Neural progenitor cell (in vitro differentiated cells): Measurements from ENCODE around the gene TMEM256. TPM values are rescaled to one million over a fixed set of nuclear protein-coding genes. Genes with fewer than 3 reads are reported as not detected.

Source experiments
- DNase-seq: peaks from one replicate; pipeline ENCODE4 v3.0.0-alpha.2; 2016; ENCODE audit warnings: low spot score
- H2AFZ ChIP-seq: fragments of 200-600 bp; sonication (generic); replicated peaks from 2 replicates; pipeline ENCODE4 v1.6.1; 2016; ENCODE audit warnings: antibody characterized with exemption
- H3F3A ChIP-seq: fragments of 200-600 bp; sonication (generic); 2 replicates; pipeline ENCODE4 v1.6.1; 2016; ENCODE audit warnings: antibody characterized with exemption, low read depth
- H3K27ac ChIP-seq: fragments of 200-600 bp; sonication (generic); 2 replicates; pipeline ENCODE4 v1.5.1; 2016; ENCODE audit warnings: mild to moderate bottlenecking
- H3K27me3 ChIP-seq: fragments of 200-600 bp; sonication (generic); 2 replicates; pipeline ENCODE4 v1.6.1; 2016; ENCODE audit warnings: mild to moderate bottlenecking, moderate library complexity
- H3K36me3 ChIP-seq: fragments of 200-600 bp; sonication (generic); 2 replicates; pipeline ENCODE4 v1.5.1; 2016
- H3K4me1 ChIP-seq: fragments of 200-600 bp; sonication (generic); 2 replicates; pipeline ENCODE4 v1.6.1; 2016; ENCODE audit warnings: mixed run types
- H3K4me2 ChIP-seq: fragments of 200-600 bp; sonication (generic); 2 replicates; pipeline ENCODE4 v1.6.1; 2016
- H3K4me3 ChIP-seq: fragments of 200-600 bp; sonication (generic); 2 replicates; pipeline ENCODE4 v1.5.1; 2016
- H3K79me2 ChIP-seq: fragments of 200-600 bp; sonication (generic); 2 replicates; pipeline ENCODE4 v1.6.1; 2016; ENCODE audit warnings: low read depth
- H3K9ac ChIP-seq: fragments of 200-600 bp; sonication (generic); 2 replicates; pipeline ENCODE4 v1.6.1; 2016
- H3K9me3 ChIP-seq: fragments of 200-600 bp; sonication (generic); 2 replicates; pipeline ENCODE4 v1.5.1; 2016; ENCODE audit warnings: low read depth
- H4K20me1 ChIP-seq: fragments of 200-600 bp; sonication (generic); 2 replicates; pipeline ENCODE4 v1.6.1; 2016; ENCODE audit warnings: low read depth
- H3K27ac Mint-ChIP-seq: 3 replicates; pipeline ENCODE4 v1.8.0; 2021; ENCODE audit warnings: mixed read lengths
- H3K27me3 Mint-ChIP-seq: 2 replicates; pipeline ENCODE4 v1.8.0; 2022; ENCODE audit warnings: low read depth, mild to moderate bottlenecking, inconsistent platforms, moderate library complexity, mixed read lengths; ENCODE audit not compliant: insufficient read depth
- H3K36me3 Mint-ChIP-seq: 3 replicates; pipeline ENCODE4 v1.8.0; 2021; ENCODE audit warnings: mixed read lengths
- H3K4me1 Mint-ChIP-seq: 3 replicates; pipeline ENCODE4 v1.8.0; 2021; ENCODE audit warnings: mixed read lengths
- H3K4me3 Mint-ChIP-seq: 3 replicates; pipeline ENCODE4 v1.8.0; 2021; ENCODE audit warnings: mild to moderate bottlenecking, moderate library complexity, mixed read lengths
- H3K9me3 Mint-ChIP-seq: 3 replicates; pipeline ENCODE4 v1.8.0; 2020; ENCODE audit warnings: mixed read lengths
- CTCF ChIP-seq: fragments of 200-600 bp; sonication (generic); IDR thresholded peaks from 2 replicates; pipeline ENCODE4 v1.5.1; 2017; ENCODE audit warnings: antibody characterized with exemption, mild to moderate bottlenecking
- EZH2 ChIP-seq: fragments of 200-600 bp; sonication (generic); IDR thresholded peaks from 2 replicates; pipeline ENCODE4 v1.6.1; 2017; ENCODE audit warnings: antibody characterized with exemption, mild to moderate bottlenecking, moderate library complexity
- EZH2phosphoT487 ChIP-seq: fragments of 200-600 bp; sonication (generic); IDR thresholded peaks from 2 replicates; pipeline ENCODE4 v1.6.1; 2017; ENCODE audit warnings: antibody characterized with exemption
- total RNA-seq: library from RNA; depleted of rRNA; stranded (reverse); fragments of >200 nt; gene quantifications from 2 replicates; pipeline ENCODE4 v1.2.3, GENCODE V29; 2015; ENCODE audit warnings: low replicate concordance

Gene TMEM256
- total RNA-seq, 1 donor from 2014 or later, result 72.0 TPM

DNA sequence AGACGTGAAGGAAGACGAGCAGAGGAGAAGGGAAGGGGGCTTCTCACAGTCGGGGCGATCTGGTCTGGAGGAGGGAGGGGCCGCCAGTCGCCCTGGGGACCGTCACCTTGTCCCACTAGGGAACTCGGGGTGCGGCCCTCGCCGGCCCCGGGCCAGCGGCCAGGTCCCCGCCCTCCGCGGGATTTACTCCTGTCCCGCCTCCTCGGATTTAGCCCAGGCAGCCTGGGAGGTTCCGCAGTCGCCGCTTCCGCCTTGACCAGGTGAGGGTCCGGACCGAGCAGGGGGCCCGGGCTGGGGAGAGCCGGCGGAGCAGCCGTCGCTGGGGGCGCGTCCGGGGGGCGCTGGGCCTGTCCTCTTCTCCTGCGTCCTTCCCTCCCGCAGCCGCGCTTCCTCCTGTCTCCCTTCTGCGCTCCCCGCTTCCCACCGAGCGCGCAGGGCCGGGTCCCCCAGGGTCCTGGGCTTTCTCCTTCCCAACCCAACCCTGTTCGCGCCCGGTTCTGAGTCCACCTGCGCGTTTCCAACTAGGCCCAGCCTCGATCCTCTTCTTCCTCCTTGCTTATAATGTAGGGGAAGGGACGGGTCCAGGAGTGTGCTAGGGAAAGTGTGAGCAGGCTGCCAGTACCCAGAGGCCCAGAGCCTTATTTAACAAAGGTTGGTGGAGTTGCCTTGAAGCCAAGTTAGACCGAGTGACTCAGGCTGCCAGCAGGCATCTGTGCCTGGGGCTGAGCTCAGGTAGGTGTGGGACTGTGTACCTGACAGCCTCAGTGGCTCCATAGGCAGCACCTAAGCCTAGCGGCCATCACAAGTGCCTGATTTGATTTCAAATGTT, 22.8 kb downstream of the TMEM256 start, which contains the start of gene TNK1:
Gene TNK1 (plus strand): TSS at position 235 of the 829 bp plus-strand sequence. CDS start 1,838 bp downstream, outside the sequence.
- H3K9me3 Mint-ChIP-seq, result peaks cover 14% of the 10 kb centered on the region
- H3K27ac ChIP-seq, result no peak within 1 kb of the TSS
- peaks cover 18% of the 10 kb centered on the region for H3F3A ChIP-seq
- H3K27ac Mint-ChIP-seq, result no peak within 1 kb of the TSS
- DNase-seq, result peak; percentile 72
- H3K27me3 ChIP-seq, result peaks cover 57% of the 10 kb centered on the region
- no peak for TF ChIP-seq EZH2phosphoT487
- peak; percentile 49 for TF ChIP-seq EZH2
- peaks cover 3% of the 10 kb centered on the region for H3K36me3 Mint-ChIP-seq
- peak within 1 kb of the TSS; percentile 23 for H3K9ac ChIP-seq
- H2AFZ ChIP-seq, result peak within 1 kb of the TSS; percentile 88
- peaks cover 8% of the 10 kb centered on the region for H3K4me1 ChIP-seq
- H3K4me1 Mint-ChIP-seq, result peaks cover 11% of the 10 kb centered on the region
- peak within 1 kb of the TSS; percentile 71 for H3K4me3 Mint-ChIP-seq
- H3K9me3 ChIP-seq, result peaks cover 5% of the 10 kb centered on the region
- no peaks in the 10 kb centered on the region for H3K36me3 ChIP-seq
- H3K4me3 ChIP-seq, result peak within 1 kb of the TSS; percentile 61
- peaks cover 51% of the 10 kb centered on the region for H3K27me3 Mint-ChIP-seq
- H4K20me1 ChIP-seq, result peaks cover 5% of the 10 kb centered on the region
- H3K4me2 ChIP-seq, result peak within 1 kb of the TSS; percentile 92
- H3K79me2 ChIP-seq, result no peaks in the 10 kb centered on the region

- Mint-ChIP-seq H3K27me3 (peaks cover 48% of the 10 kb centered on the region), H3K9me3 (peaks cover 14% of the 10 kb centered on the region), H3K36me3 (peaks cover 3% of the 10 kb centered on the region), H3K4me1 (peaks cover 11% of the 10 kb centered on the region), H3K27ac (no peak overlapping the region), H3K4me3 (peak overlapping the region; percentile 71)
- Histone ChIP-seq H3K36me3 (no peaks in the 10 kb centered on the region), H3K79me2 (no peaks in the 10 kb centered on the region), H3F3A (peaks cover 18% of the 10 kb centered on the region), H4K20me1 (peaks cover 5% of the 10 kb centered on the region), H3K4me1 (peaks cover 8% of the 10 kb centered on the region), H3K4me3 (peak overlapping the region; percentile 61), H3K27me3 (peaks cover 57% of the 10 kb centered on the region), H2AFZ (peak overlapping the region; percentile 88), H3K4me2 (peak overlapping the region; percentile 92), H3K27ac (no peak overlapping the region), H3K9ac (no peak overlapping the region), H3K9me3 (peaks cover 5% of the 10 kb centered on the region)
- TF ChIP-seq CTCF (no peak), EZH2 (no peak), EZH2phosphoT487 (no peak)
- no peak for DNase-seq
Measured at GRCh38 chr17:7380321-7380720, 23.6 kb downstream of the TMEM256 start.

- no peak overlapping the region for H3K27ac Mint-ChIP-seq
- H3K27me3 Mint-ChIP-seq, result peaks cover 45% of the 10 kb centered on the region
- Histone ChIP-seq H3K36me3 (no peaks in the 10 kb centered on the region), H3K4me3 (no peak overlapping the region), H2AFZ (no peak overlapping the region), H3F3A (peaks cover 12% of the 10 kb centered on the region), H3K27me3 (peaks cover 51% of the 10 kb centered on the region), H3K4me1 (peaks cover 3% of the 10 kb centered on the region), H3K4me2 (no peak overlapping the region), H3K9ac (no peak overlapping the region), H3K27ac (no peak overlapping the region), H3K79me2 (no peaks in the 10 kb centered on the region), H3K9me3 (peaks cover 5% of the 10 kb centered on the region), H4K20me1 (peaks cover 5% of the 10 kb centered on the region)
- H3K9me3 Mint-ChIP-seq, result peaks cover 14% of the 10 kb centered on the region
- peaks cover 7% of the 10 kb centered on the region for H3K4me1 Mint-ChIP-seq
- DNase-seq, result no peak
- TF ChIP-seq EZH2phosphoT487 (no peak), EZH2 (no peak), CTCF (no peak)
- peaks cover 3% of the 10 kb centered on the region for H3K36me3 Mint-ChIP-seq
- no peak overlapping the region for H3K4me3 Mint-ChIP-seq
Measured at GRCh38 chr17:7379134-7379533, 24.8 kb downstream of the TMEM256 start.

DNA sequence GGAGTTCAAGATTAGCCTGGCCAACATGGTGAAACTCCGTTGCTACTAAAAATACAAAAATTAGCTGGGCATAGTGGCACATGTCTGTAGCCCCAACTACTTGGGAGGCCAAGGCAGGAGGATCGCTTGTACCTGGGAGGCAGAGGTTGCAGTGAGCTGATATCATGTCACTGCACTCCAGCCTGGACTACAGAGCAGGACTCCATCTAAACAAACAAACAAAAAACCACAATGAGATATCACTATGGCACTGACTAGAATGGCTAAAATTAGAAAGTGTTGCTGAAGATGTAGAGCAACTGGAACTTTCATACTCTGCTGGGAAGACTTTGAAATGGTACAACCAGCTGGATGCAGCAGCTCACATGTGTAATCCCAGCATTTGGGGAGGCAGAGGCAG, 29.5 kb downstream of the TMEM256 start:
- H3K36me3 Mint-ChIP-seq, result no peaks in the 10 kb centered on the region
- H3K4me1 Mint-ChIP-seq, result no peaks in the 10 kb centered on the region
- Histone ChIP-seq H3K27me3 (peaks cover 11% of the 10 kb centered on the region), H4K20me1 (no peaks in the 10 kb centered on the region), H3K4me1 (no peaks in the 10 kb centered on the region), H3K4me3 (no peak overlapping the region), H3F3A (no peaks in the 10 kb centered on the region), H2AFZ (no peak overlapping the region), H3K9ac (no peak overlapping the region), H3K4me2 (no peak overlapping the region), H3K27ac (no peak overlapping the region), H3K79me2 (no peaks in the 10 kb centered on the region), H3K36me3 (no peaks in the 10 kb centered on the region), H3K9me3 (peaks cover 4% of the 10 kb centered on the region)
- TF ChIP-seq EZH2, result no peak
- no peak for TF ChIP-seq EZH2phosphoT487
- no peak for TF ChIP-seq CTCF
- no peak for DNase-seq
- H3K27ac Mint-ChIP-seq, result no peak overlapping the region
- peaks cover 11% of the 10 kb centered on the region for H3K27me3 Mint-ChIP-seq
- H3K4me3 Mint-ChIP-seq, result no peak overlapping the region
- peaks cover 6% of the 10 kb centered on the region for H3K9me3 Mint-ChIP-seq
